ENCODE data around the gene SHKBP1. TPM values are rescaled to one million over a fixed set of nuclear protein-coding genes. Genes with fewer than 3 reads are reported as not detected.

The SHKBP1 gene
- total RNA-seq: 30.4 and 41.8 TPM in 2 replicates

GRCh38 chr19:40576585-40577451 is at the start of gene SHKBP1:
Gene SHKBP1 (plus strand): TSS chr19:40576873. CDS start chr19:40576900, 27 bp downstream.

GRCh38 chr19:40601134-40601974 is 24.7 kb downstream of the SHKBP1 start, which contains the start of gene LTBP4:
Gene LTBP4 (plus strand): TSS chr19:40601369. CDS start chr19:40601388, 19 bp downstream.

Other genes starting within 250 kb of the SHKBP1 start
- 5.2 and 7.0 TPM in 2 replicates for gene C19orf47, start 228.5 kb upstream of the SHKBP1 start, total RNA-seq
- gene PLD3, start 228.2 kb upstream of the SHKBP1 start, total RNA-seq: 80.5 and 169 TPM in 2 replicates
- 0.06 TPM in 1 of 2 replicates, not detected in the other for gene HIPK4, start 186.7 kb upstream of the SHKBP1 start, total RNA-seq
- gene PRX, start 163.5 kb upstream of the SHKBP1 start, total RNA-seq: 0.97 and 1.1 TPM in 2 replicates
- 21.0 and 21.7 TPM in 2 replicates for gene SERTAD1, start 150.9 kb upstream of the SHKBP1 start, total RNA-seq
- 18.8 and 19.4 TPM in 2 replicates for gene SERTAD3, start 132.5 kb upstream of the SHKBP1 start, total RNA-seq
- gene BLVRB, start 111.1 kb upstream of the SHKBP1 start, total RNA-seq: 53.3 and 67.3 TPM in 2 replicates
- 0.06 TPM in 1 of 2 replicates, not detected in the other for gene SPTBN4, start 109.9 kb upstream of the SHKBP1 start, total RNA-seq
- gene LTBP4, start 24.5 kb downstream of the SHKBP1 start, total RNA-seq: 3.9 and 73.7 TPM in 2 replicates
- 16.2 and 23.8 TPM in 2 replicates for gene NUMBL, start 113.8 kb downstream of the SHKBP1 start, total RNA-seq
- 17.8 and 23.5 TPM in 2 replicates for gene COQ8B, start 140.0 kb downstream of the SHKBP1 start, total RNA-seq
- gene ITPKC, start 140.2 kb downstream of the SHKBP1 start, total RNA-seq: 20.6 and 27.0 TPM in 2 replicates
- gene ACTMAP, start 173.6 kb downstream of the SHKBP1 start, total RNA-seq: 0.97 and 2.0 TPM in 2 replicates
- 45.4 and 59.9 TPM in 2 replicates for gene SNRPA, start 174.3 kb downstream of the SHKBP1 start, total RNA-seq
- 1.1 TPM in 1 of 2 replicates, not detected in the other for gene MIA, start 198.6 kb downstream of the SHKBP1 start, total RNA-seq
- gene RAB4B, start 201.4 kb downstream of the SHKBP1 start, total RNA-seq: 9.2 and 11.6 TPM in 2 replicates
- gene EGLN2, start 222.3 kb downstream of the SHKBP1 start, total RNA-seq: 116 and 143 TPM in 2 replicates